SK-MEL-5 (cell line): ENCODE data around the gene SPATA9. TPM values are rescaled to one million over a fixed set of nuclear protein-coding genes. Genes with fewer than 3 reads are reported as not detected.

ENCODE experiments used
- DNase-seq: peaks from one replicate; pipeline ENCODE4 v3.0.0-alpha.2; 2016; ENCODE audit warnings: low read depth, low spot score
- in situ Hi-C: cut with HindIII; loops from 2 replicates; pipeline ENCODE4 v1.10.0; 2016; ENCODE audit warnings: low sequenced_read_pairs, high pct_unique_total_duplicates, low pct_unique_long_range_greater_than_20kb
- polyA plus RNA-seq, 2 experiments: library from polyadenylated mRNA; depleted of rRNA; stranded (reverse); fragments of >200 nt; gene quantifications; 2 replicates each; pipeline ENCODE4 v1.2.3, GENCODE V29; 2015
- total RNA-seq: library from RNA; depleted of rRNA; stranded (reverse); fragments of >200 nt; shearing (Covaris generic); gene quantifications from 2 replicates; pipeline ENCODE4 v1.2.3, GENCODE V29; 2014; rRNA removed

The SPATA9 gene, protein sequence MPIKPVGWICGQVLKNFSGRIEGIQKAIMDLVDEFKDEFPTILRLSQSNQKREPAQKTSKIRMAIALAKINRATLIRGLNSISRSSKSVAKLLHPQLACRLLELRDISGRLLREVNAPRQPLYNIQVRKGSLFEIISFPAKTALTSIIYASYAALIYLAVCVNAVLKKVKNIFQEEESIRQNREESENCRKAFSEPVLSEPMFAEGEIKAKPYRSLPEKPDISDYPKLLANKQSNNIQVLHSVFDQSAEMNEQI
- not detected in 2 replicates for total RNA-seq
- 0.22 TPM in 1 of 2 replicates, not detected in the other for polyA plus RNA-seq (2015; cell fraction: cytosol; rRNA removed)
- polyA plus RNA-seq (2015; cell fraction: nucleus; rRNA removed), result 2.1 TPM in 1 of 2 replicates, not detected in the other

DNA sequence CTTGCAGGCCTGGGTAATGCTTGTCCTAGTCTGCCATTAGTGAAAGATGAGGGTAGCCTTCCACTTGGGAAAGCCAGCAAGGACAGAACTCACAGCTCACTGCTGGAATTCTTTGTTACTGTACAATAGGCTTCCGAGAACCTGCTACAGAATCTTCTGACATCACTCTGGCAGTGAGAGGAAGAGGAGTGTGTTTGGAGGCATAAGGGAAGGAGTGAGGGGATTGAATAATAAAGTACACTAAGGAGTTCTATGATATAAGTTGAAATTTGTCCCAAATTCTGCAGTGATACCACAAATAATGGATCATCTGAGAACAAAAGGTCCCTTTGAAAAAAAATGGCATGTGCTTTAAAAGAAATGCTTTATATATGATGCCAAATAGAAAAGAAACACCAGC lies at the start of gene SPATA9:
SPATA9 (minus strand) TSS at position 101 of the 400 bp plus-strand sequence. CDS start 137 bp downstream, outside the sequence.
- in situ Hi-C loops, result no loop called here
- no peak for DNase-seq

- peak; percentile 31 for DNase-seq
- in situ Hi-C loops, result no loop called here
These were observed 49.1 kb upstream of the SPATA9 start for GRCh38 chr5:95731571-95732554.

DNA sequence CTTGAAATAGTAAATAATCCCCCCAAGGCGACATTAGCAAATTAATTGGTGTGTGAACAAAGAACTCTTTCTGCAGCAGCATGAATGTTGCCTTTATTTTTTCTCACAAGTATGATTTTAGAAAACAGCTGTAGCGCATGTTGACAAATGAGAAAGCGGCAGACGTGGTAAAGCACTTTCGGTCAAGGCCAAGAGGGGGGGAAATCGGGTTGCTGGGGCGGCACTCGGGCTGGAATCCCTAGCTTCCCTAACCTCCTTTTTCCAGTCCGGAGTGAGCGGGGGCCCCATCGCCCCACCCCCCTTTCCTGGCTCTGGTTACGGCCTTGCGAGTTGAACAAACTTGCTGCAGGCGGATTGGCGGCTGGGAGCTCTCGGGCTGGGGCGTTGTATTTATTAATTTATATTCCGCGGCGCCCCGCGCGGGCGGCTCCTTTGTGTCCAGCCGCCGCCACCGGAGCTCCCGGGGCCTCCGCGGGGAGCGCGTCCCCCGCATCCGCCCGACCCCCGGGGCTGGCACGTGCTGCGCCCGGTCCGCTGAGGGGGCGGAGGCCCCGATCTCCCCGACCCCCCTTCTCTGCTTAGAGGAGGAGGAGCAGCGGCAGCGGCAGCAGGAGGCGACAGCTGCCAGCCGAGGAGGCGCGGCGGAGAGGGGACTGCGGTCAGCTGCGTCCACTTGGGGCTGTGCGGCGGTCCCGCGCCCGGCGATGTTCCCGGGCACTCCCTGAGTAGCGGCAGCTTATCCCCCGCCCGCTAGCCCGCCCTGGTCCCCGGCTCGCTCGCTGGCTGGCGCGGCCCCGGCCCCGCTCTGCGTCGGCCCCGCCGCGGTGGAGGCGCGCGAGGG lies 48.2 kb upstream of the SPATA9 start, which contains the start of gene RHOBTB3:
RHOBTB3 (plus strand) TSS at position 607 of the 841 bp plus-strand sequence. CDS start 347 bp downstream, outside the sequence.
- peak; percentile 94 for DNase-seq
- in situ Hi-C loops, result no loop called here

DNA sequence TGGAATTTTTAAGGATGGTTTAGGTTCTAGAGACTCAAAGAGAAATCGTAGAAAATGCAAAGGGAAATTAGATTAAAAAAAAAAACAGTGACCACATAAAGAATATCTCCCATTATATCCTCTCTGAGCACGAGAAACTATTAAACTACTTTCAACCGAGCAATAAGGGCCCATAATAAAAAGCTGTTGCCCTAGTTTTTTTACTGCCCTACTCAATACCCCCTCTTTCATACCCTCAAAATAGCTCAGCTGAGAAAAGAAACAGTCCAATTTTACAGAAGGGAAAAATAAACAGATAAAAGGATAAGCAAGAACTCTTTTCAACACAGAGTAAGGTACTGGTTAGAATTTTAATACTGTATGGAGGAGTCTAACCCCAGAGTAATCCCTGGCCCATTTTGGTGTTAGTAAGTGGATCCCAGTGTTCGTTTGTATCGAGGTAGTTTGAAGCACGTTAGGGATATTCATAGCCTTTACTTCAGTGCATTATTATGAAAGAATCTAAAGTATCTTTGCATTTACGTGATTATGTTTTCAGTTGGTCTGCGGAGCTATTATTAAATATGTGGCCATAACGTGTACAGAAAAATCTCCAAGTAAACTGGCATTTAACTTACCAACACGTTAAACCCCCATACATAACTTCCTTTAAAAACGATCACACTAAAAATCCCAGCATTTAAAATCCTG lies 47.4 kb upstream of the SPATA9 start:
- in situ Hi-C loops, result no loop called here
- no peak for DNase-seq

DNA sequence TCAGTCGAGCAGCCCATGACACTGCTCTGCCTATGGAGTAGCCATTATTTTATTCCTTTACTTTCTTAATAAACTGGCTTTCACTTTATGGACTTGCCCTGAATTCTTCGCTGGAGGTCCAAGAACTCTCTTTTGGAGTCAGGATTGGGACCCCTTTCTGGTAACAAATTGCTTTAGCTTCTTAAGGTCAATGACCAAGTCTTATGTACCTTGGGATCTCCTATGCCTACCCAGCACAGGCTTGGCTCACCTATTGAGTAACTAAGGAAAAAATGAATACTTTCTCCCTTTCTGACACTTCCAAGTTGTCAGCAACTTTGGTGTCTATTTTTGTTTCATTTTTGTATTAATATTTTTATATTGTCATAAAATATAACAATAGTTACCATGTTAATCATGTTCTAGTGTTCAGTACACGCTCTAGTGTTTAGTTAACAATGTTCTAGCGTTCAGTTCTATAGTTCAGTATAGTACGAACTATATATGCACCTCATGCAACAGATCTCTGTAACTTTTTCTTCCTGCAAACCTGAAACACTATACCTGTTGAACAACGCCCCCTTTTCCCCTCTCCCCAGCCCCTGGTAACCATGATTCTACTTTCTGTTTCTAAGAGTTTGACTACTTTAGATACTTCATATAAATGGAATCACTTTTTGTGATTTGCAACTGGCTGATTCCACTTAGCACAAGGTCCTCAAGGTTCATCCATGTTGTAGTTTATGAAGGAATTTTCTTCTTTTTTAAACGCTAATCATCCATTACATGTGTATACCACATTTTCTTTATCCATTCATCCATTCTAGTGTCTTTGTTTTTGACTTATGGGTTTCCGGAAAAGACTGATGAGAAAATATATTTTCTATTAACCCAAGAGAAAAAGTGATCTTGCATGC lies 46.6 kb upstream of the SPATA9 start:
- in situ Hi-C loops, result no loop called here
- DNase-seq, result no peak

DNA sequence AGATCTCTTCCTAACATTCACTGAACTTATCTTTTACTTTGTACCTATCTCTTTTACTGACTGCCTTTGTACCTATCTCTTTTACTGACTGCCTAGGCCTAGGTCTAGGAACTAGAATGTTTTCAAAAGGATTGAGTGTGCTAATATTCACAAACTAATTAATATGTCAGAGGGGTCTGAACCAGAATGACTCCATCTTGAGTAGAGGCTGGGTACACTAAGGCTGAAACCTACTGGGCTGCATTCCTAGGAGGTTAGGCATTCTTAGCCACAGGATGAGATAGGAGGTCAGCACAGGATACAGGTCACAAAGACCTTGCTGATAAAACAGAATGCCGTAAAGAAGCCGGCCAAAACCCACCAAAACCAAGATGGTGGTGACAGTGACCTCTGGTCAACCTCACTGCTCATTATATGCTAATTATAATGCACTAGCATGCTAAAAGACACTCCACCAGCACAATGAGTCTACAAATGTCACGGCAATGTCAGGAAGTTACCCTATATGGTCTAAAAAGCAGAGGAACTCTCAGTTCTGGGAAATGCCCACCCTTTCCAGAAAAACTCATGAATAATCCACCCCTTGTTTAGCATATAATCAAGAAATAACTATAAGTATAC lies 45.8 kb upstream of the SPATA9 start:
- in situ Hi-C loops, result no loop called here

GRCh38 chr5:95727764-95728191 lies 45.0 kb upstream of the SPATA9 start:
- no peak for DNase-seq
- in situ Hi-C loops, result no loop called here

More for the DNA sequence above, 45.8 kb upstream of the SPATA9 start:
- no peak for DNase-seq

DNA sequence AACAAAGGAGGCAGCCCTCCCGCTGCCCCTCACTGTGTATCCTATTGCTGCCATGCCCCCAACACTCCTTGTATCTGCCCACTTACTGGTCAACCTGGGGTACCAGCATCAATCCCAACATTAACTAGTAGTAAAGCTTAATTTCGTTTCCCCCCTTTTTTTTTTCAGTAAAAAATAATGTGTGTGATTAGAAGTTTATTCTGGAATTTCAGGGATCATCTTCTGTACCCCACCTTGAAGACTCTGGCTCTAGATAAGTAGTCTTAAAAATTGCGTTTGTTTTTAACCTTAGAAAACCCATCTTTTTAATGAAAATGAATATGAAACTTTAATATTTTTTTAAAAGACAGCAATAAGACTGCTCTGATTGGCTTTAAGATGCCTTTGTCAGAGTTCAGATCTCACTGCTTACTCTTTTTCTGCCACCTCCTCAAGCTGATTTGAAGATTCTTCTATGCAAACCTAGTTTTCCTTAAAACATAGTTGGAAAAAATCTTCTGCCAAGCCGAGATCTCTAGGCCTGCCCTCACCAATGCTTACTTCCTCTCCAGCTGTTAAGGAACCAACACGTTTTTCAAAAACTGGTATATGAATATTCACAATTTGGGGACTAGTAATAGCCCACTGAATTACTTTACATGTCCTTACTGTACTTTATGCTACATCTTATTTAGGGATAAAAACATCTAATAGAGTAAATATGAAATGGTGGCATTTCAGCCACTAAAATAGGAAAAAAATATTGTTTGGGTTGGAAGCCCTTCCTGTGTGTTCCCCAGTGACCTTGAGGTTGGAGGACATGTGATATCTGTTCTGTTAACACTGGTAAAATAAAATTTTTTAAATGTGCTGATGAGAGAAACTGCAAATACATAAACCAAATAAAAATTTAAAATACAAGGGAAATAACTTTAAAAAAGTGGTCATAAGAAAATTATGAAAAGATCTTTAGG lies 44.3 kb upstream of the SPATA9 start:
- DNase-seq, result no peak
- in situ Hi-C loops, result no loop called here

GRCh38 chr5:95725937-95726810 lies 43.4 kb upstream of the SPATA9 start:
- in situ Hi-C loops, result no loop called here
- no peak for DNase-seq

GRCh38 chr5:95725071-95725820 lies 42.5 kb upstream of the SPATA9 start:
- in situ Hi-C loops, result no loop called here
- DNase-seq, result no peak

- in situ Hi-C loops, result no loop called here
- DNase-seq, result no peak
These were observed 41.0 kb upstream of the SPATA9 start for GRCh38 chr5:95723632-95724369.

DNA sequence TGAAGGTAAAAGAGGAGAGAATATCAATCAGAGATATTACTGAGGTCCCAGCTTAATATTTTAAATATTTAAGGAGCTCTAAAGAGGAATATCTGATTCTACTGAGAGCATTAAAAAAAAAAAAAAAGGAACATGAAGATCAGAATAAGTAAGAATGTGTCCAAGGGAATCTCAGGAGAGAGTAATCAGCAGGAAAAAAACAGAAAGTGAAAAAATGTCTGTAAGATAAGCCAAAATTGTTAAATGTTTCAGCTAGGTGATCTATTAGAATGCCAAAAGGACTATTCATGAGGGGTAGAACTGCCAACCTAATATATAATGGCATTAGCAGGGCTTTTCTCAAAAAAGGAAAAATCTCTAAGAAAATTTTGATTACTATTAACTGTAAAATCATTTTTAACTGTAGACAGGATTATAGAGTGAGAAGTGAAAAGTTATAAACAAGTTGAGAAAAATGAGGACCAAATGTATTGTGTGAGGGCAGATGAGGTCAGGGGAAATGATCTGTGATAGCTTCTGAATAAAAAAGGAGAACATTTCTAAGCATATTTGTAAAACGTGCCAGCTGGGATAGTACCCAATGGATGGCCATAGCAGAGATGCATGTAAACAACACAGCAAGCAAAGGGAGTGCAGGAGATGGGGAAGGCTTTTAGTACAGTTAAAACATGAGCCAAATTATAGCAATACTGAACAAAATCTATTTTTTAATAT lies 38.9 kb upstream of the SPATA9 start:
- in situ Hi-C loops, result no loop called here
- no peak for DNase-seq
